ENCODE results near the gene TLE6. TPM values are rescaled to one million over a fixed set of nuclear protein-coding genes. Genes with fewer than 3 reads are reported as not detected.

Gene TLE6
- total and polyA plus RNA-seq, 2 of the 13 experiments (the other 11 are each of a cell fraction or from before 2014, with no cell fraction given): 0.24 to 5.5 TPM

DNA sequence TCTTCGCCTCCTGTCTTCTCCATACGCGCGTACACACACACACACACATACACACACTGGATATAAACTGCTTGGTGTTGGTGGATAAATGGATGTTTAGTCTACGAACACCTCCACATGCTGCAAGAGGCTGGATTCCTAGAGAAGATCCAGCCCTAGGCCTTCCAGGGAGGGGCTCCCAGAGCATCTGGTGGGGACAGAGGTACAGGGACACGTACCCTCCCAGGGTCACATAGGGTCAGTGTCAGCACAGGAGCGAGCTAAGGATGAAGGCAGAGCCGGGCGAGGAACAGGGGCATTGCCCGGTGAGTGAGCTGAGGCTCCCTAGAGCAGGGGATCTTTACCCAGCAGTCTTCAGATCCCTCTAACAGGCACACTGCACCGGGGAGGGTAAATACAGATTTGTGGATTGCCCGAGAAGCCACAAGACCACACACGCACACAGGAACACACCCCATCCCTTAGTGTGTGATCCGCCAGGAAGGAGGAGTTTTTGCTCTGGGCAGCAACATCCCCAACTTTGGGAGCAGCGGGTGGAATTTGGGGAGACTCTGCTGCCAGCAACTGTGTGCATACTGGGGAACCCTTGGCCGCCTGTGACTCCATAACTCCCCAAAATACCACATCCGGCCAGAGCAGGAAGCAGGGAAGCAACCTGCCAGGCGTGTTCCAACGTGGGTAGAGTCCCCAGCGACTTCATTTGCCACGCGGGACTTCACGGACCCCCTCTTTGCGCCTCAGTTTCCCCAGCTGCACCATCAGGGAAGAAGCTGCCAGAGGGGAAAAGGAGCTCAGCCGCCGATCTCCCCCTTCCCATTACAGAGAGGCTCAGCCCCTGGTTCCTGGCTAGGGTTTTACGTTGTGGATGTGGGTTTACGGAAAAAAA lies 57.5 kb downstream of the TLE6 start (continued):
- TF ChIP-seq CCAR2 (optimal IDR thresholded peaks at IDR 0.05; ENCODE audit: low read depth, low read length) (no peak), ZBTB7B (CRISPR knock-in tag; IDR thresholded peaks at IDR 0.05) (no peak), ISL2 (CRISPR knock-in tag; IDR thresholded peaks at IDR 0.05) (no peak), POLR2G (IDR thresholded peaks at IDR 0.05; ENCODE audit: low read depth, low read length) (no peak), ZFX (CRISPR knock-in tag; IDR thresholded peaks at IDR 0.05; ENCODE audit: low read depth) (0 out of 2 replicates have a peak, but pooled peaks have one; percentile 30), MAFG (CRISPR knock-in tag; IDR thresholded peaks at IDR 0.05) (no peak), ATF1 (CRISPR knock-in tag; IDR thresholded peaks at IDR 0.05) (no peak), ZNF776 (CRISPR knock-in tag; IDR thresholded peaks at IDR 0.05) (no peak), ZNF337 (CRISPR knock-in tag; IDR thresholded peaks at IDR 0.05; ENCODE audit: borderline replicate concordance, low read depth) (no peak), ZNF777 (CRISPR knock-in tag; IDR thresholded peaks at IDR 0.05) (no peak), ONECUT2 (CRISPR knock-in tag; IDR thresholded peaks at IDR 0.05) (no peak), RXRA (CRISPR knock-in tag; IDR thresholded peaks at IDR 0.05) (peak; percentile 78), ZNF644 (CRISPR knock-in tag; IDR thresholded peaks at IDR 0.05; ENCODE audit: low read depth) (no peak), SKI (IDR thresholded peaks at IDR 0.05; ENCODE audit: partially characterized antibody) (no peak), MXI1 (IDR thresholded peaks at IDR 0.05; ENCODE audit: borderline replicate concordance, low read depth, low read length) (no peak), CEBPB (IDR thresholded peaks at IDR 0.05; ENCODE audit: borderline replicate concordance, low read depth, low read length) (no peak), ZNF292 (CRISPR knock-in tag; IDR thresholded peaks at IDR 0.05; ENCODE audit: borderline replicate concordance, low read depth) (peak; percentile 16; the same call in 1 of the 2 replicates), NR1H2 (CRISPR knock-in tag; IDR thresholded peaks at IDR 0.05; ENCODE audit: borderline replicate concordance, low read depth) (no peak), THYN1 (CRISPR knock-in tag; IDR thresholded peaks at IDR 0.05; ENCODE audit: borderline replicate concordance, low read depth) (no peak), HCFC1 (IDR thresholded peaks at IDR 0.05; ENCODE audit: low read depth, low read length) (no peak), PAXIP1 (CRISPR knock-in tag; conservative IDR thresholded peaks at IDR 0.05) (0 out of 2 replicates have a peak, but pooled peaks have one; percentile 31)
- TF ChIP-seq, protein P1, sequence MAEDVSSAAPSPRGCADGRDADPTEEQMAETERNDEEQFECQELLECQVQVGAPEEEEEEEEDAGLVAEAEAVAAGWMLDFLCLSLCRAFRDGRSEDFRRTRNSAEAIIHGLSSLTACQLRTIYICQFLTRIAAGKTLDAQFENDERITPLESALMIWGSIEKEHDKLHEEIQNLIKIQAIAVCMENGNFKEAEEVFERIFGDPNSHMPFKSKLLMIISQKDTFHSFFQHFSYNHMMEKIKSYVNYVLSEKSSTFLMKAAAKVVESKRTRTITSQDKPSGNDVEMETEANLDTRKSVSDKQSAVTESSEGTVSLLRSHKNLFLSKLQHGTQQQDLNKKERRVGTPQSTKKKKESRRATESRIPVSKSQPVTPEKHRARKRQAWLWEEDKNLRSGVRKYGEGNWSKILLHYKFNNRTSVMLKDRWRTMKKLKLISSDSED (CRISPR knock-in tag; IDR thresholded peaks at IDR 0.05): no peak
- TF ChIP-seq, protein P2, sequence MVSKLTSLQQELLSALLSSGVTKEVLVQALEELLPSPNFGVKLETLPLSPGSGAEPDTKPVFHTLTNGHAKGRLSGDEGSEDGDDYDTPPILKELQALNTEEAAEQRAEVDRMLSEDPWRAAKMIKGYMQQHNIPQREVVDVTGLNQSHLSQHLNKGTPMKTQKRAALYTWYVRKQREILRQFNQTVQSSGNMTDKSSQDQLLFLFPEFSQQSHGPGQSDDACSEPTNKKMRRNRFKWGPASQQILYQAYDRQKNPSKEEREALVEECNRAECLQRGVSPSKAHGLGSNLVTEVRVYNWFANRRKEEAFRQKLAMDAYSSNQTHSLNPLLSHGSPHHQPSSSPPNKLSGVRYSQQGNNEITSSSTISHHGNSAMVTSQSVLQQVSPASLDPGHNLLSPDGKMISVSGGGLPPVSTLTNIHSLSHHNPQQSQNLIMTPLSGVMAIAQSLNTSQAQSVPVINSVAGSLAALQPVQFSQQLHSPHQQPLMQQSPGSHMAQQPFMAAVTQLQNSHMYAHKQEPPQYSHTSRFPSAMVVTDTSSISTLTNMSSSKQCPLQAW (CRISPR knock-in tag; IDR thresholded peaks at IDR 0.05): 0 out of 2 replicates have a peak, but pooled peaks have one; percentile 33

All from HepG2 (cell line).